Loucy (cell line): ENCODE results near the gene SLC22A23.

ENCODE experiments used
- H2AFZ ChIP-seq: fragments of 200-600 bp; sonication (generic); 2 replicates; pipeline ENCODE4 v1.6.0; 2016; ENCODE audit warnings: antibody characterized with exemption, mild to moderate bottlenecking, low read length, moderate library complexity
- H3F3A ChIP-seq: fragments of 200-600 bp; 2 replicates; pipeline ENCODE4 v1.6.0; 2016; ENCODE audit warnings: antibody characterized with exemption, low read depth, mild to moderate bottlenecking
- H3K27me3 ChIP-seq: fragments of 200-600 bp; sonication (generic); 2 replicates; pipeline ENCODE4 v1.6.1; 2014; ENCODE audit warnings: low read length, mild to moderate bottlenecking; ENCODE audit not compliant: insufficient read depth, poor library complexity, severe bottlenecking
- H3K36me3 ChIP-seq: fragments of 200-600 bp; sonication (generic); 2 replicates; pipeline ENCODE4 v1.6.1; 2016; ENCODE audit warnings: low read length; ENCODE audit not compliant: insufficient read depth
- H3K4me1 ChIP-seq: fragments of 200-600 bp; sonication (generic); 2 replicates; pipeline ENCODE4 v1.5.1; 2014; ENCODE audit warnings: low read length, mild to moderate bottlenecking; ENCODE audit not compliant: insufficient read depth, poor library complexity, severe bottlenecking
- H3K4me2 ChIP-seq: fragments of 200-600 bp; sonication (generic); 2 replicates; pipeline ENCODE4 v1.6.0; 2014; ENCODE audit warnings: antibody characterized with exemption, low read length, low read depth, mild to moderate bottlenecking; ENCODE audit not compliant: poor library complexity, severe bottlenecking
- H3K4me3 ChIP-seq: fragments of 200-600 bp; sonication (generic); 2 replicates; pipeline ENCODE4 v1.5.1; 2014; ENCODE audit warnings: low read length, mild to moderate bottlenecking, mixed read lengths; ENCODE audit not compliant: poor library complexity, severe bottlenecking
- H3K79me2 ChIP-seq: fragments of 200-600 bp; sonication (generic); 2 replicates; pipeline ENCODE4 v1.6.1; 2014; ENCODE audit warnings: low read length; ENCODE audit not compliant: insufficient read depth
- H3K9ac ChIP-seq: fragments of 200-600 bp; sonication (generic); 2 replicates; pipeline ENCODE4 v1.6.0; 2014; ENCODE audit warnings: mild to moderate bottlenecking, low read depth, low read length, moderate library complexity; ENCODE audit not compliant: poor library complexity, severe bottlenecking
- H3K9me2 ChIP-seq: fragments of 200-600 bp; sonication (generic); replicated peaks from 2 replicates; pipeline ENCODE4 v1.6.1; 2016; ENCODE audit warnings: low read depth, low read length, mixed read lengths
- H3K9me3 ChIP-seq: fragments of 200-600 bp; sonication (generic); 2 replicates; pipeline ENCODE4 v1.6.1; 2014; ENCODE audit warnings: mild to moderate bottlenecking, antibody characterized with exemption, low read length, low read depth; ENCODE audit not compliant: insufficient read depth
- H4K20me1 ChIP-seq: fragments of 200-600 bp; sonication (generic); 2 replicates; pipeline ENCODE4 v1.6.0; 2014; ENCODE audit warnings: antibody characterized with exemption, low read length, mild to moderate bottlenecking; ENCODE audit not compliant: insufficient read depth, poor library complexity, severe bottlenecking
- EZH2phosphoT487 ChIP-seq: fragments of 200-600 bp; IDR thresholded peaks from 2 replicates; pipeline ENCODE4 v1.6.1; 2018; ENCODE audit warnings: antibody characterized with exemption, mild to moderate bottlenecking, moderate library complexity, borderline replicate concordance
- TF ChIP-seq, protein P1 (sequence below): fragments of 200-600 bp; sonication (generic); conservative IDR thresholded peaks from 2 replicates; pipeline ENCODE4 v1.5.1; 2014; ENCODE audit warnings: mild to moderate bottlenecking, antibody characterized with exemption, low read length

The SLC22A23 gene

DNA sequence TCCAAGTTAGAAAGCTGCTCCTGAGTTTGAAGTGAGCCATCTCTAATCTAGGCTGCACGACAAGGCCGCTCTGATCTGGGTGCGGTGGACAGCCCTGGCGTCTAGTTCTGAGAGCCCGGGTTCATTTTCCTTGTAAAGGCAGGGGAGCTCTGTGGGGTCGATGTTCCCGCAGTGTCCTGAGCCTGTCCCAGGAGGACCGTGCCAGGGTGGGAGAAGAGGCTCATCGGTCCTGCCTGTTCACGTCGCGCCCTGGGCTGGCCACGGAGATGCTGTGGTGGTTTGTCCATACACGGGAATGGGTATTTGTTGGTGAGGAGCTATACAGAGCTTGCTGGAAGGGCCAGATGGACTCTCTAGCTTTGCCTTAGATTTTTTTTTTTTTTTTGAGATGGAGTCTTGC is 171.1 kb downstream of the SLC22A23 start:
- Histone ChIP-seq H3K4me1 (peaks cover 13% of the 10 kb centered on the region), H3K9me3 (no peaks in the 10 kb centered on the region), H3F3A (no peaks in the 10 kb centered on the region), H3K79me2 (no peaks in the 10 kb centered on the region), H4K20me1 (no peaks in the 10 kb centered on the region), H3K27me3 (no peaks in the 10 kb centered on the region), H3K9me2 (no peaks in the 10 kb centered on the region), H3K4me3 (no peak overlapping the region), H2AFZ (no peak overlapping the region), H3K9ac (no peak overlapping the region), H3K36me3 (no peaks in the 10 kb centered on the region), H3K4me2 (no peak overlapping the region)
- TF ChIP-seq, protein P1, sequence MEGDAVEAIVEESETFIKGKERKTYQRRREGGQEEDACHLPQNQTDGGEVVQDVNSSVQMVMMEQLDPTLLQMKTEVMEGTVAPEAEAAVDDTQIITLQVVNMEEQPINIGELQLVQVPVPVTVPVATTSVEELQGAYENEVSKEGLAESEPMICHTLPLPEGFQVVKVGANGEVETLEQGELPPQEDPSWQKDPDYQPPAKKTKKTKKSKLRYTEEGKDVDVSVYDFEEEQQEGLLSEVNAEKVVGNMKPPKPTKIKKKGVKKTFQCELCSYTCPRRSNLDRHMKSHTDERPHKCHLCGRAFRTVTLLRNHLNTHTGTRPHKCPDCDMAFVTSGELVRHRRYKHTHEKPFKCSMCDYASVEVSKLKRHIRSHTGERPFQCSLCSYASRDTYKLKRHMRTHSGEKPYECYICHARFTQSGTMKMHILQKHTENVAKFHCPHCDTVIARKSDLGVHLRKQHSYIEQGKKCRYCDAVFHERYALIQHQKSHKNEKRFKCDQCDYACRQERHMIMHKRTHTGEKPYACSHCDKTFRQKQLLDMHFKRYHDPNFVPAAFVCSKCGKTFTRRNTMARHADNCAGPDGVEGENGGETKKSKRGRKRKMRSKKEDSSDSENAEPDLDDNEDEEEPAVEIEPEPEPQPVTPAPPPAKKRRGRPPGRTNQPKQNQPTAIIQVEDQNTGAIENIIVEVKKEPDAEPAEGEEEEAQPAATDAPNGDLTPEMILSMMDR = no peak

DNA sequence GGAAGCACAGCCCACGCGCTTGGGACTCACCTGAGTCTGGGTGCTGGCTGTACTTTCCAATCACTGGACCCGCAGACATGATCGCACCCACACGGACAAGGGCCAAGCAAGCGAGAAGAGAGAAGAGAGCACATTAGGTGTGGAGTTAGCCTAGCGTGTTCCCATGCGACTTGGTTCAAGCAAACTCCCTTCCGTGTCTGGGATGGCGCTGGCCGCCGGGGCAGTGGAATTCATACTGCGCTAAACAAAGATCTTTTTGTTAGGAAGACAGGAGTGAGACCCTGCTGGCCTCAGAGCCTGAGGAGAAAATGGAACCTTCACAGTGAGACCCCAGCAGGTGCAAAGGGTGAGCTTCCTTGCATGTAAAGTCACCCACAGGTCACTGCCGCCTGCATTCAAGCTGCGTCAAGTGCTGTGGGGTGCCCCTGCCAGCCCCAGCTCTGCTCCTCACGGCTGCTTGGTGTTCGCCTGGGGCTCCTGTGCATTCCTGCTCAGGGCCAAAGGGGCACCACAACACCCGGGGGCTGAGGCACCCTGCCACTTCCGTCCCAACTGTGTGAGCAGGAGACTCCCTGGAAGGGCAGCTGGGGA is 171.7 kb downstream of the SLC22A23 start:
- H3K9me3 ChIP-seq = no peaks in the 10 kb centered on the region
- H2AFZ ChIP-seq = no peak overlapping the region
- no peak overlapping the region for H3K4me2 ChIP-seq
- no peaks in the 10 kb centered on the region for H3K36me3 ChIP-seq
- H3K9ac ChIP-seq = no peak overlapping the region
- peaks cover 13% of the 10 kb centered on the region for H3K4me1 ChIP-seq
- H4K20me1 ChIP-seq = no peaks in the 10 kb centered on the region
- H3K9me2 ChIP-seq = no peaks in the 10 kb centered on the region
- H3F3A ChIP-seq = no peaks in the 10 kb centered on the region
- no peaks in the 10 kb centered on the region for H3K79me2 ChIP-seq
- no peak overlapping the region for H3K4me3 ChIP-seq
- no peaks in the 10 kb centered on the region for H3K27me3 ChIP-seq
- TF ChIP-seq, protein P1 = no peak
- TF ChIP-seq EZH2phosphoT487 = no peak

DNA sequence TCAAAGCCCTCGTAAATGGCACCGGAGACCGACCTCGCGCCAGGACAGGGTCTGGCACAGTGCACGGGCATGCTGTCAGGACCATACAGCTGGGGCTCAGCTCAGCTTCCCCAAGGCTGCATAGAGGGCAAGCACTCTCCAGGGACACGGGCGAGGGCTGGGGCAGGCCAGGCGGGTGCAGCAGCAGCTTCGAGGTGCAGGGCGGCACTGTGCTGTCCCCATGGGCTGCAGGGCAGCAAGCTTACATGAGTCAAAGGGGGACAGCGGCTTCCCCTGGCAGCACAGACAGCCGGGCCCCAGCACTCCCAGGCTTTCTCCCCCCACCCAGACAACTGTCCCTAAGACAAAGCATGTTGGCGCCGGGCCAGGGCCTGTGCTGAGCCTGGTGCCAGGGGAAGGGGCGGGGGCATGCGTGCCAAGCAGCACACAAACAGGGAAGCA is 172.4 kb downstream of the SLC22A23 start:
- H3F3A ChIP-seq = no peaks in the 10 kb centered on the region
- no peaks in the 10 kb centered on the region for H3K27me3 ChIP-seq
- H3K4me3 ChIP-seq = no peak overlapping the region
- no peaks in the 10 kb centered on the region for H3K79me2 ChIP-seq
- no peak overlapping the region for H3K4me2 ChIP-seq
- H2AFZ ChIP-seq = no peak overlapping the region
- no peaks in the 10 kb centered on the region for H3K9me2 ChIP-seq
- no peaks in the 10 kb centered on the region for H3K9me3 ChIP-seq
- no peaks in the 10 kb centered on the region for H3K36me3 ChIP-seq
- H3K4me1 ChIP-seq = peaks cover 13% of the 10 kb centered on the region
- TF ChIP-seq, protein P1 = no peak
- no peak for TF ChIP-seq EZH2phosphoT487
- no peaks in the 10 kb centered on the region for H4K20me1 ChIP-seq
- H3K9ac ChIP-seq = no peak overlapping the region
